Erythroblast (primary cell): Measurements from ENCODE around the gene ABHD12.

Experiments used
- GATA1 ChIP-seq: IDR thresholded peaks from 2 replicates; pipeline ENCODE4 v1.6.1; 2011; ENCODE audit warnings: low read depth, mild to moderate bottlenecking, control low read depth, low read length, moderate library complexity
- POLR2A ChIP-seq: IDR thresholded peaks from 2 replicates; pipeline ENCODE4 v1.6.1; 2011; ENCODE audit warnings: mild to moderate bottlenecking, low read length

DNA sequence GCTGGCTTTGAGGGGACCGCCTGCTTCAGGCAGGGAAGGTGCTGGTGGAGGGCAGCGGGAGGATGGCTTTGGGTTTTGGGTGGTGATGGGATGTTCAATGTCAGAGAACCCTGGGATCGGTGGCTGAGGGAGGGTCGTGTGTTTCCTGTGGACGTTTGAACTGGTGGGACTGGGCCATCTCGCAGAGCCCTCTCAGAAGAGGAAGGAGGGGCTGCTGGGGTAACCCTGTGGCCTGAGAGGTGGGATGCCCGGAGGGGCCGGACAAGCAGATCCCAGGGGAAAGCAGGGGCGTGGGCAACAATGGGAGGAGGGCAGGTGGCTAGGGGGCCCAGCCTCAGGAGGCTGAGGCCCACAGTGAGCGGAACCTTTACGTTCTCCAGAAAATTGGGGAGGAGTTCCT, 107.8 kb downstream of the ABHD12 start:
- TF ChIP-seq POLR2A (no peak), GATA1 (no peak)
